Right atrium auricular region (tissue), 2 donors: ENCODE measurements around the gene B3GALT6. TPM values are rescaled to one million over a fixed set of nuclear protein-coding genes. Genes with fewer than 3 reads are reported as not detected.

Source experiments
- DNase-seq: peaks from one replicate; pipeline ENCODE4 v3.0.0-alpha.2; 2019; ENCODE audit warnings: low spot score
- H3K27ac ChIP-seq, 2 donors: fragments of 200-600 bp; sonication (generic); 1 replicate in 1 of 2; 2 replicates in 1 of 2; pipeline ENCODE4 v1.5.1; 2016 to 2019
- H3K27me3 ChIP-seq, 2 donors: fragments of 200-600 bp; sonication (generic); one replicate each; pipeline versions ENCODE4 v1.5.1 to v1.6.0; 2017 to 2019
- H3K36me3 ChIP-seq: fragments of 200-600 bp; sonication (generic); one replicate; pipeline ENCODE4 v1.5.1; 2016
- H3K4me1 ChIP-seq, 2 donors: fragments of 200-600 bp; sonication (generic); one replicate each; pipeline versions ENCODE4 v1.5.1 to v1.6.0; 2017 to 2019
- H3K4me3 ChIP-seq, 2 donors: fragments of 200-600 bp; sonication (generic); 1 replicate in 1 of 2; 2 replicates in 1 of 2; pipeline ENCODE4 v1.5.1; 2017 to 2019; ENCODE audit warnings: mild to moderate bottlenecking in 1 of 2, moderate library complexity in 1 of 2
- H3K9me3 ChIP-seq, 2 donors: fragments of 200-600 bp; sonication (generic); one replicate each; pipeline ENCODE4 v1.5.1; 2019
- CTCF ChIP-seq, 2 donors: fragments of 200-600 bp; sonication (generic); IDR thresholded peaks; one replicate each; pipeline ENCODE4 v1.5.1; 2019; ENCODE audit warnings: antibody characterized with exemption in 2 of 2
- total RNA-seq, 2 donors: library from RNA; depleted of rRNA; stranded (reverse); fragments of >200 nt; gene quantifications; one replicate each; pipeline ENCODE4 v1.1.0, GENCODE V29; 2016

The B3GALT6 gene
- total RNA-seq, 2 donors from 2014 or later: 16.1 to 19.7 TPM

- Histone ChIP-seq H3K4me1 (peaks cover 0 to 9% of the 10 kb centered on the region in 2 donors), H3K4me3 (no peak overlapping the region), H3K27ac (no peak overlapping the region), H3K36me3 (no peaks in the 10 kb centered on the region), H3K9me3 (no peaks in the 10 kb centered on the region), H3K27me3 (peaks cover 0 to 8% of the 10 kb centered on the region in 2 donors)
- no peak for DNase-seq
- no peak for TF ChIP-seq CTCF (IDR thresholded peaks at IDR 0.05)
These were observed 49.7 kb downstream of the B3GALT6 start for GRCh38 chr1:1281533-1282321.

- H3K9me3 ChIP-seq: no peaks in the 10 kb centered on the region
- H3K4me1 ChIP-seq: peaks cover 0 to 9% of the 10 kb centered on the region in 2 donors
- peaks cover 0 to 8% of the 10 kb centered on the region in 2 donors for H3K27me3 ChIP-seq
- no peaks in the 10 kb centered on the region for H3K36me3 ChIP-seq
- no peak overlapping the region for H3K4me3 ChIP-seq
- DNase-seq: no peak
- H3K27ac ChIP-seq: no peak overlapping the region
- TF ChIP-seq CTCF (IDR thresholded peaks at IDR 0.05): no peak
These were observed 51.0 kb downstream of the B3GALT6 start for GRCh38 chr1:1282998-1283397.

- Histone ChIP-seq H3K4me1 (peaks cover 0 to 9% of the 10 kb centered on the region in 2 donors), H3K4me3 (no peak overlapping the region), H3K9me3 (no peaks in the 10 kb centered on the region), H3K27me3 (peaks cover 0 to 8% of the 10 kb centered on the region in 2 donors), H3K27ac (no peak overlapping the region), H3K36me3 (no peaks in the 10 kb centered on the region)
- no peak for TF ChIP-seq CTCF (IDR thresholded peaks at IDR 0.05)
- DNase-seq: no peak
These were observed 51.8 kb downstream of the B3GALT6 start for GRCh38 chr1:1283821-1284220.

Other genes with a start within 250 kb of the B3GALT6 start
- gene HES4, start 232.1 kb upstream of the B3GALT6 start, total RNA-seq: 10 to 100 TPM; 31.8 to 68.4 TPM
- 10 to 100 TPM; 26.8 to 32.2 TPM for gene ISG15, start 218.7 kb upstream of the B3GALT6 start, total RNA-seq
- 10 to 100 TPM; 22.5 to 27.9 TPM for gene AGRN, start 212.1 kb upstream of the B3GALT6 start, total RNA-seq
- not detected for gene RNF223, start 157.9 kb upstream of the B3GALT6 start, total RNA-seq
- gene C1orf159, start 116.1 kb upstream of the B3GALT6 start, total RNA-seq: 1 to 10 TPM; 4.4 to 4.6 TPM
- not detected for gene TTLL10, start 58.4 kb upstream of the B3GALT6 start, total RNA-seq
- gene TNFRSF18, start 25.6 kb upstream of the B3GALT6 start, total RNA-seq: under 1 TPM in 1 of 2 donors, not detected in 1; 0.55 TPM
- under 1 TPM; 0.59 to 0.79 TPM for gene TNFRSF4, start 18.1 kb upstream of the B3GALT6 start, total RNA-seq
- 100 to 1,000 TPM; 120 to 128 TPM for gene SDF4, start 236 bp upstream of the B3GALT6 start, total RNA-seq
- not detected for gene C1QTNF12, start 14.5 kb downstream of the B3GALT6 start, total RNA-seq
- gene UBE2J2, start 41.6 kb downstream of the B3GALT6 start, total RNA-seq: 10 to 100 TPM; 27.5 to 33.5 TPM
- gene SCNN1D, start 48.2 kb downstream of the B3GALT6 start, total RNA-seq: under 1 TPM; 0.59 to 0.79 TPM
- 10 to 100 TPM; 19.5 to 20.4 TPM for gene ACAP3, start 75.7 kb downstream of the B3GALT6 start, total RNA-seq
- gene PUSL1, start 76.4 kb downstream of the B3GALT6 start, total RNA-seq: 10 to 100 TPM; 14.5 to 24.8 TPM
- gene INTS11, start 92.4 kb downstream of the B3GALT6 start, total RNA-seq: 10 to 100 TPM; 59.6 to 65.2 TPM
- 10 to 100 TPM; 35.6 to 64.1 TPM for gene CPTP, start 92.6 kb downstream of the B3GALT6 start, total RNA-seq
- under 1 TPM; 0.30 to 0.35 TPM for gene TAS1R3, start 99.0 kb downstream of the B3GALT6 start, total RNA-seq
- 10 to 100 TPM; 75.0 to 80.2 TPM for gene DVL1, start 117.2 kb downstream of the B3GALT6 start, total RNA-seq
- gene MXRA8, start 126.3 kb downstream of the B3GALT6 start, total RNA-seq: 10 to 100 TPM; 53.4 to 58.6 TPM
- 100 to 1,000 TPM; 155 to 159 TPM for gene AURKAIP1, start 143.0 kb downstream of the B3GALT6 start, total RNA-seq
- 10 to 100 TPM; 41.6 to 44.2 TPM for gene CCNL2, start 167.1 kb downstream of the B3GALT6 start, total RNA-seq
- 100 to 1,000 TPM; 160 to 218 TPM for gene MRPL20, start 175.1 kb downstream of the B3GALT6 start, total RNA-seq
- gene ANKRD65, start 189.0 kb downstream of the B3GALT6 start, total RNA-seq: 1 to 10 TPM; 2.2 to 2.4 TPM
- gene VWA1, start 203.5 kb downstream of the B3GALT6 start, total RNA-seq: 10 to 100 TPM; 13.0 to 15.2 TPM
- gene ATAD3C, start 217.5 kb downstream of the B3GALT6 start, total RNA-seq: 1 to 10 TPM; 1.4 to 2.8 TPM
- 1 to 10 TPM; 2.7 to 5.7 TPM for gene ATAD3B, start 239.5 kb downstream of the B3GALT6 start, total RNA-seq